SHP77 treated with DMSO at 0.1 percent for 48 hours (cell line): ENCODE results near the gene ULBP2.
"Not testable (repeated sequence)": the region's sequence is repeated elsewhere in the genome, so short reads cannot be mapped to it uniquely, and the experiment has no call there.

Experiments
- DNase-seq: peaks from one replicate; lab custom pipeline; 2025; lab: John Stamatoyannopoulos, UW

The ULBP2 gene

GRCh38 chr6:149969635-149970034, 27.8 kb downstream of the ULBP2 start:
- DNase-seq: no peak

GRCh38 chr6:149974394-149974793, 32.6 kb downstream of the ULBP2 start:
- not testable (repeated sequence) for DNase-seq

- no peak for DNase-seq
These were observed 33.0 kb downstream of the ULBP2 start for GRCh38 chr6:149974825-149975224.

GRCh38 chr6:149975400-149975799, 33.6 kb downstream of the ULBP2 start:
- DNase-seq: no peak

GRCh38 chr6:149977221-149977620, 35.4 kb downstream of the ULBP2 start:
- no peak for DNase-seq

GRCh38 chr6:149978610-149979009, 36.8 kb downstream of the ULBP2 start:
- DNase-seq: no peak

- no peak for DNase-seq
These were observed 37.5 kb downstream of the ULBP2 start for GRCh38 chr6:149979293-149979692.

GRCh38 chr6:149983145-149983544, 41.3 kb downstream of the ULBP2 start:
- DNase-seq: no peak

- no peak for DNase-seq
These were observed 43.0 kb downstream of the ULBP2 start for GRCh38 chr6:149984773-149985172.

GRCh38 chr6:149985481-149985937, 43.7 kb downstream of the ULBP2 start:
- no peak for DNase-seq

- DNase-seq: no peak
These were observed 45.8 kb downstream of the ULBP2 start for GRCh38 chr6:149987602-149988107.

GRCh38 chr6:149988550-149989346, 46.9 kb downstream of the ULBP2 start:
- DNase-seq: no peak

GRCh38 chr6:149990212-149990660, 48.4 kb downstream of the ULBP2 start:
- no peak for DNase-seq

- no peak for DNase-seq
These were observed 49.1 kb downstream of the ULBP2 start for GRCh38 chr6:149990661-149991471.

- not testable (repeated sequence) for DNase-seq
These were observed 49.6 kb downstream of the ULBP2 start for GRCh38 chr6:149991472-149991795.

- no peak for DNase-seq
These were observed 50.0 kb downstream of the ULBP2 start for GRCh38 chr6:149991838-149992237.

- no peak for DNase-seq
These were observed 53.5 kb downstream of the ULBP2 start for GRCh38 chr6:149995235-149995750.

- no peak for DNase-seq
These were observed 54.2 kb downstream of the ULBP2 start for GRCh38 chr6:149995971-149996370.
